ENCODE data around the gene MBP. TPM values are rescaled to one million over a fixed set of nuclear protein-coding genes. Genes with fewer than 3 reads are reported as not detected.

MBP gene
- total and polyA plus RNA-seq, 2 donors (not counting 3 experiments of a cell fraction or from before 2014, with no cell fraction given): 1.7 to 2.3 TPM

DNA sequence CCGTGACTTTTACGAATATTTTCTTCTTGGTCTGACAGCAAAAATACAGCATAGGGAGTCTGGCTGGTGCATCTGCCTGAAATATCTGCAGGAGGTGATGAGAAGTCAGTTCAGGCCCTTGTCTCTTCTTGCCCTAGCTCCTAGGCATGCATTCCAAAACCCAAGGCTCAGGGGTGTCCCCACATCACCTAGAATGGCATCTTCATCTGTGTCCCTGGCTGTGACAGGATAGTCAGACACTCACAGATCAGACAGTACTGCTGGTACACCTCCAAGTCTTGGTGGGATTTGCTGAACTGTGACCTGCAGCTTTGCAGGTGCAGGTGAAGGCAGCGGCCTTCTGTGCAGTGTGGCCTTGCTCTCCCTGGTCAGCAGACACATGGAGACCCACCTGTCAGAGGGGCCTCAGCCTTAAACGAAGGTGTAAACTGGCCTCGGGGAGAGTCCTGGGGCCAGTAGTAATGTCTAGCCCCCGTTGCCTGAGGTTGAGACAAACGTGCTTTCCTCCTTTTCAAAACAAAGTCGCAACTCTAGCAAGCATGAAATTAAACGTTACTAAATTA lies 42.8 kb downstream of the MBP start:
- H3K4me1 ChIP-seq (ENCODE audit: control insufficient read depth, extremely low read depth, insufficient read depth, low read length): peaks cover 13% of the 10 kb centered on the region

More for the DNA sequence above, 42.8 kb downstream of the MBP start:
- Histone ChIP-seq H3K27me3 (ENCODE audit: control insufficient read depth in 2 of 2, insufficient read depth in 2 of 2, low read length in 2 of 2) (no peaks in the 10 kb centered on the region), H3K9me3 (replicated peaks; ENCODE audit: control insufficient read depth, insufficient read depth, low read length) (no peaks in the 10 kb centered on the region), H3K79me2 (ENCODE audit: control insufficient read depth, insufficient read depth, low read length) (no peaks in the 10 kb centered on the region), H4K20me1 (replicated peaks; ENCODE audit: control insufficient read depth, extremely low read depth, insufficient read depth, low read length) (no peaks in the 10 kb centered on the region), H3K4me2 (ENCODE audit: insufficient read depth, low read length) (no peak overlapping the region), H3K27ac (ENCODE audit: insufficient read depth, low read depth, low read length) (no peak overlapping the region), H2AFZ (ENCODE audit: low read depth, low read length) (no peak overlapping the region), H3K9ac (replicated peaks; ENCODE audit: extremely low read depth, insufficient read depth, low read length) (no peak overlapping the region), H3K4me3 (replicated peaks in 1 of 3; ENCODE audit: insufficient read depth in 1 of 3, low read depth in 1 of 3, low read length in 3 of 3) (no peak overlapping the region), H3K9me1 (replicated peaks; ENCODE audit: control insufficient read depth, extremely low read depth, insufficient read depth, low read length) (no peaks in the 10 kb centered on the region), H3K36me3 (ENCODE audit: control insufficient read depth in 2 of 2, extremely low read depth in 1 of 2, insufficient read depth in 2 of 2, low read length in 2 of 2) (no peaks in the 10 kb centered on the region)
- ChIA-PET CTCF (interaction anchor here (1.6 kb wide), 1 partner anchor 18 kb away, joined by 3 read pairs; no protein-coding TSS in a partner anchor), POLR2A (no interaction called here)
- FAIRE-seq (no peak), DNase-seq (ENCODE audit: low read depth, low spot score) (no peak)
- TF ChIP-seq, protein P1, sequence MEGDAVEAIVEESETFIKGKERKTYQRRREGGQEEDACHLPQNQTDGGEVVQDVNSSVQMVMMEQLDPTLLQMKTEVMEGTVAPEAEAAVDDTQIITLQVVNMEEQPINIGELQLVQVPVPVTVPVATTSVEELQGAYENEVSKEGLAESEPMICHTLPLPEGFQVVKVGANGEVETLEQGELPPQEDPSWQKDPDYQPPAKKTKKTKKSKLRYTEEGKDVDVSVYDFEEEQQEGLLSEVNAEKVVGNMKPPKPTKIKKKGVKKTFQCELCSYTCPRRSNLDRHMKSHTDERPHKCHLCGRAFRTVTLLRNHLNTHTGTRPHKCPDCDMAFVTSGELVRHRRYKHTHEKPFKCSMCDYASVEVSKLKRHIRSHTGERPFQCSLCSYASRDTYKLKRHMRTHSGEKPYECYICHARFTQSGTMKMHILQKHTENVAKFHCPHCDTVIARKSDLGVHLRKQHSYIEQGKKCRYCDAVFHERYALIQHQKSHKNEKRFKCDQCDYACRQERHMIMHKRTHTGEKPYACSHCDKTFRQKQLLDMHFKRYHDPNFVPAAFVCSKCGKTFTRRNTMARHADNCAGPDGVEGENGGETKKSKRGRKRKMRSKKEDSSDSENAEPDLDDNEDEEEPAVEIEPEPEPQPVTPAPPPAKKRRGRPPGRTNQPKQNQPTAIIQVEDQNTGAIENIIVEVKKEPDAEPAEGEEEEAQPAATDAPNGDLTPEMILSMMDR (IDR thresholded peaks at IDR 0.05; ENCODE audit: extremely low read depth in 1 of 2, insufficient read depth in 1 of 2, low read depth in 1 of 2, low read length in 2 of 2): no peak
- TF ChIP-seq POLR2A (IDR thresholded peaks at IDR 0.05; ENCODE audit: low read depth, low read length): no peak
- no peak for TF ChIP-seq MYC (IDR thresholded peaks at IDR 0.05; ENCODE audit: low read depth, low read length)
- TF ChIP-seq EZH2 (IDR thresholded peaks at IDR 0.05; ENCODE audit: borderline replicate concordance, low read depth, low read length, severe bottlenecking): no peak
- no peak for TF ChIP-seq GATA2 (IDR thresholded peaks at IDR 0.05; ENCODE audit: insufficient read depth, insufficient read length, low read depth, low read length)
- no peak for TF ChIP-seq JUN (IDR thresholded peaks at IDR 0.05; ENCODE audit: borderline replicate concordance, insufficient read depth, insufficient read length, low read depth)
- no peak for TF ChIP-seq FOS (IDR thresholded peaks at IDR 0.05; ENCODE audit: borderline replicate concordance, insufficient read depth, low read length)
- TF ChIP-seq MAX (IDR thresholded peaks at IDR 0.05; ENCODE audit: insufficient read depth, insufficient read length): no peak
- TF ChIP-seq POLR2AphosphoS5 (IDR thresholded peaks at IDR 0.05; ENCODE audit: insufficient read depth, low read depth, low read length): no peak
- intact Hi-C loops (cut with micrococcal nuclease) (no loop called here), dilution Hi-C loops (cut with MboI; ENCODE audit: extremely low pct_ligation_motif_present, low sequenced_read_pairs) (no loop called here)
- BruUV-seq (replicated peaks): no TSS peak

Data from endothelial cell of umbilical vein (primary cell).